Activated CD4-positive, alpha-beta T cell treated with anti-CD3 and anti-CD28 coated beads for 24 hours (primary cell): ENCODE data around the gene LDLRAD2.
"Not testable (repeated sequence)": the region's sequence is repeated elsewhere in the genome, so short reads cannot be mapped to it uniquely, and the experiment has no call there.

Experiments used
- DNase-seq, 2 donors: peaks; one replicate each; pipeline ENCODE4 v3.0.0-alpha.2; 2020; ENCODE audit warnings: low read depth in 2 of 2

The LDLRAD2 gene

DNA sequence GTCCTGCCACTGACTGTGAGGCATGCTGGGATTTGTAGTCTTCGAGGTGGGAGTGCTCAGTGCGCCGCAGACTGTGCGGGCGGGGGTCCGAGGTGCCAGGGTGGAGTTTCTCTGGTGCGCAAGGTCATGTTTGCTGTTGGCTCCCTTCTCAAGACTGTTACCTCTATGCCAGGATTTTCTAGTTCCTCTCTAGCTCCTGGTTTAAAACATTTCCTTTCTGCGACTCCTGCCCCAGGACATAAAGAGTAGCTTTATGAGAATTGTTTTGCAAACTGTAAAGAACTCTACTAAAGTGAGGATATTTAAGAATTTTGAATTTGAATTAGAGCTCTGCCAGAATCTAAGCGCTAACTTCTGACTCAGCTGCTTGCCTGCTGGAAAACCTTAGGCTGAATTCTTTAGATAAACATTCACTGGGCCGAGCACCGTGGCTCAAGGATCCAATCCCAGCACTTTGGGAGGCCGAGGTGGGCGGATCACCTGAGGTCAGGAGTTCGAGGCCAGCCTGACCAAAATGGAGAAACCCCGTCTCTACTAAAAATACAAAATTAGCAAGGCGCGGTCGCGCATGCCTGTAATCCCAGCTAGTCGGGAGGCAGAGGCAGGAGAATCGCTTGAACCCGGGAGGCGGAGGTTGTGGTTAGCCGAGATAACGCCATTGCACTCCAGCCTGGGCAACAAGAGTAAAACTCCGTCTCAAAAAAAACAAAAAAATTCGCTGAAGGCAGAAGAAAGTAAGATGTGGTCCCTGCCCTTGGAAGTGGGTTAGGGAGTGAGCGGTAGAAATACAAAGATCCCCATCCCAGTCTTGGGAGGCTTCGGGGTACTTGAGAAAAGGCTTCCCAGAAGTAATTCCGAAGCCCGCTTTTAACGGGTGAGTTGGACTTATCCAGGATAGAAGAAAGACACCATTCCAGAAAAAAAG is 28.1 kb upstream of the LDLRAD2 start:
- no peak for DNase-seq

DNA sequence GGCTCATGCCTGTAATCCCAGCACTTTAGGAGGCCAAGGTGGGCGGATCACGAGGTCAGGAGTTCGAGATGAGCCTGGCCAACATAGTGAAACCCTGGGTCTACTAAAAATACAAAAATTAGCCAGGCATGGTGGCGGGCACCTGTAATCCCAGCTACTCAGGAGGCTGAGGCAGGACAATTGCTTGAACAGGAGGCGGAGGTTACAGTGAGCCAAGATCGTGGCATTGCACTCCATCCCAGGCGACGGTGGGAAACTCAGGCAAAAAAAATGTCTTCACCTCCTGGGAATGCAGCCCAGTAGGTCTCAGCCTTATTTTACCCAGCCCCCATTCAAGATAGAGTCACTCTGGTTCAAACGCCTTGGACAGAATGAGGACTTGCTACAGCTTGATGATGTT is 26.3 kb upstream of the LDLRAD2 start:
- DNase-seq: not testable (repeated sequence)

DNA sequence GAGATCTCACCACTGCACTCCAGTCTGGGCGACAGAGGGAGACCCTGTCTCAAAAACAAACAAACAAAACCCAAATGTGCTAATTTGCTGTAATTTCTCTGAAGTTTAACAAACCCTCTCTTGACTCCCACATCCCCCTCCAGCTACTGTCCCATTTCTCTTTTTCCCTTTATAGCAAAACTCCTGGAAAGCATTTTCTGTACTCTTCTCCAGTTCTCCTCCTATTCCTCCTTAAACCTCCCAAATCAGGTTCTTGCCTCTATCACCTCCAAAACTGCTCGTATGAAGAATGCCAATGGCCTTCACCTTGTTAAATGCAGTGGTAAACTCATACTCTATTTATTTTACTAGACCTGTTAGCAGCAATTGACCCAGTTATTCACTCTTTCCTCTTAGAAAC is 25.4 kb upstream of the LDLRAD2 start:
- DNase-seq: no peak

DNA sequence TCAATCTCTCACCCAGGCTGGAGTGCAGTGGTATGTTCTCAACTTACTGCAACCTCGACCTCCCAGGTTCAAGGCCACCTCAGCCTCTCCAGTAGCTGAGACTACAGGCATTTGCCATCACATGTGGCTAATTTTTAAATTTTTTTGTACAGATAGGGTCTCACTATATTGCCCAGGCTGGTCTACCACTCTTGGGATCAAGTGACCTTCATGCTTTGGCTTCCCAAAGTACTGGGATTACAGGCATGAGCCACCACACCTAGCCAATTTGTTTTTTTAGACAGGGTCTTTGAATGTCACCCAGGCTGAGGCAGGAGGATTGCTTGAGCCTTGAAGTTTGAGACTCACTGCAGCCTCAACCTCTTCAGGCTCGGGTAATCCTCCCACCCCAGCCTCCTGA is 19.0 kb upstream of the LDLRAD2 start:
- DNase-seq: no peak

DNA sequence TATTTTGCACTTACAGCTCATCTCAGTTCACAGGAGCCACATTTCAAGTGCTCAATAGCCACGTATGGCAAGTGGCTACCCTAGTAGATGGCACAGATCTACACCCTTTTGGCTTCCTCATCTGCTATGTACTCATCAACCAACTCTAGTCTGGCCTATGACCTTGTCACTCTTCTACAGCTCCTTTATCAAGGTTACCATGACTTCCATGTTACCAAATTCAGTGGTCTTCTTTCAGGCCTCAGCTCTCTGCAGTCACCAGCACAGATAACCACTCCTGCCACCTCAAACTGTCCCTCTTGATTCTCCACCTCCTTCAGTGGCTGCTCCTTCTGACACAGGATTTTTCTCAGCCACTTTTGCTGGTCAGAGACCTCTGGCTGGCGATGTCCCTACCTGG is 17.4 kb upstream of the LDLRAD2 start:
- DNase-seq: no peak

DNA sequence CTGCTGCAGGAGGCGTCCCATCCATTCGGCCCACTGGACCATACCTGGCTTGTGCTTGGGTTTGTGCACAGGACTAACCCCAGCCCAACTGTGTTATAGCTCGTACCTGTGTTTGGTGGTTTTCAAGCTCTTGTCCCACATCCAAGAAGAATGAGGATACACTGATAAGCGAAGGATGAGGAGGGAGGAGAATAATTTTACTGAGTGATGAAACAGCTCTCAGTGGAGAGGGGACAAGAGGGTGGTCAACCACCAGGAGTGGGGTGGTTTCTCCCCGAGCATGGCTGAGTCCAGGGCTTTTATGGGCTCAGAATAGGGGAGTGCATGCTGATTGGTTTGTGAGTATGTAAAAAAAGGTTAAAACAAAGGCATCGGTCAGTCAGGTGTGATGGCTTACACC is 17.0 kb upstream of the LDLRAD2 start:
- DNase-seq: no peak

DNA sequence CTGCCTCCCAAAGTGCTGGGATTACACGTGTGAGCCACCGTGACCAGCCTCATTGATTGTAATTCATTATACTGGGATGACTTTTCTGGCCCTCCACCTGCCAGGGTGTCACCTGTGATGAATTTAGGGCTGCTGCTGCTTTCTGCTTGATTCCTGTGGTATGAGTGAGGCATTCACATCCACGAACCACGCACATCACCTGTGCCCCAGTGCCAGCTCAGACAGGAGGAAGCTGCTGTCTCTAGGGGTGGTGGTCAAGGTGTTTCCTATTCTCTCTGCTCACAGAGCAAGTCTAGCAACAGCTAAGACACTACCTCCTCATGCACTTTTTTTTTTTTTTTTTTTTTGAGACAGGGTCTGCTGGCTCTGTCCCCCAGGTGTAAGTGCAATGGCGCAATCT is 12.3 kb upstream of the LDLRAD2 start:
- DNase-seq: no peak

DNA sequence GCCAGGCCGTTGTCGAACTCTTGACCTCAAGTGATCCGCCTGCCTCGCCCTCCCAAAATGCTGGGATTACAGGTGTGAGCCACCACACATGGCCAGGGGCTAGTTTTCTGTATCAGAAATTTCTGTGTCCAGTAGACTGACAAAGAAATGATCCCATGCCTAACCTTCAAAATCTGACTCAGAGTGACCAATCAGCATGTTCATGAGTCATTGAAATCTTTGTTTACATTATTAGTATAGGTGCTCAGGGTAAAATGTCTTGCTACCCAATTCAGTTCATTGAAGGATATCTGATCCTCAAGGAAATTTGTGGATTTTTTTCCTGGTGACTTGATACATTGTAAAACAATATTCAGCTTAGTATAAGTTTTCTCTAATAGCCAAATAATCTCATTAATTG is 11.0 kb upstream of the LDLRAD2 start:
- DNase-seq: no peak

DNA sequence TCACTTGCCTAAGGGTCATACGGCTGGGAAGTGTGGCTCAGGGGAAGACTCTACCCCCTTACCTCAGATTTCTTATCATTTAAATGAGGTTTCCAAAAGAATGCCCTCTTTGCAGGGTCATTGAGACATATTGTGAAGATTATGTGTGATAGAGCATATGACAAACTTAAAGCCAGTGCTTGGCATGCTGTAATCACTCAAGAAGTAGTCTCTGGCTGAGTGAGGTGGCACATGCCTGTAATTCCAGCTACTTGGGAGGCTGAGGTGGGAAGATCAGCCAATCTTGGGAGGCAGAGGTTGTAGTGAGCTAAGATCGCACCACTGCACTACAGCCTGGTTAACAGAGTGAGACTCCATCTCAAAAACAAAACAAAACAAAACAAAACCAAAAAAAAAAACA is 7.5 kb upstream of the LDLRAD2 start:
- no peak for DNase-seq

DNA sequence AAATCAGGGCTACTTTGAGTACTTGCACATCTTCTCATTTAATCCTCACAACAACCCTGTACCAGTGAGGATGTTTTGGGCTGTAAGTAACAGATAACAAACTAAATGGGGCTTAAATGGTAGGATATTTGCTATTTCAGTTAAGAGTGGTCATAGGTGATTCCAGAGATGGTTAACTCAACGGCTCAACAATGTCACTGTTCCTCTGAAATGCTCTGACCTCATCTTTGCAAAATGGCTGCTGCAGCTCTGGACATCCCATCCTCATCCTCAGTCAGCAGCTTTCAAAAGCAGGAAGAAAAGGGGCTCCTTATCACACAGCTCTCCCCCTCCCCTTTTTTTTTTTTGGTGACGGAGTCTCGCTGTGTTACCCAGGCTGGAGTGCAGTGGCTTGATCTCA is 1.5 kb downstream of the LDLRAD2 start:
- no peak for DNase-seq

DNA sequence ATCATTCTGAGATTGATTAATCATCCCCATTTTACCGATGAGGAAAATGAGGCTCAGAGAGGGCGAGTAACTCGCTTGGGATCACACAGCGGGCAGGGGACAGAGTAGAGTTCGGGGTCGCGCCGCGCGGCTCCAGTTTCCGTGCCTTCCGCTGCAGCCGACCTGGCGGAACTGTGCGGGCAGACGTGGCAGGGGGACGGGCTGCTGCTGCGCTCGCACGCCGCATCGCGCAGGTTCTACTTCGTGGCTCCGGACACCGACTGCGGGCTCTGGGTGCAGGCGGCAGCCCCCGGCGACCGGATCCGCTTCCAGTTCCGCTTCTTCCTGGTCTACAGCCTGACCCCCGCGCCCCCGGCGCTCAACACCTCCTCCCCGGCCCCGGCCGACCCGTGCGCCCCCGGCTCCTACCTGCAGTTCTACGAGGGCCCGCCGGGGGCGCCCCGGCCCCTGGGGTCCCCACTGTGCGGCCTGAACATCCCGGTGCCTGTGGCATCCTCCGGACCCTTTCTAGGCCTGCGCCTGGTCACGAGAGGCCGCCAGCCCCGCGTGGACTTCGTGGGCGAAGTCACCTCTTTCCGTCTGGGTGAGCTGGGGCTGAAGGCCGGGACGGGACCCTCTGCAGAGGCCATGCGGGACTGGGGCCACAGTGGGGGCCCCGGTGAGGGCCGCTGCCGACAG is 2.3 kb downstream of the LDLRAD2 start:
- DNase-seq: peak in 1 of 2 donors; percentile 9

DNA sequence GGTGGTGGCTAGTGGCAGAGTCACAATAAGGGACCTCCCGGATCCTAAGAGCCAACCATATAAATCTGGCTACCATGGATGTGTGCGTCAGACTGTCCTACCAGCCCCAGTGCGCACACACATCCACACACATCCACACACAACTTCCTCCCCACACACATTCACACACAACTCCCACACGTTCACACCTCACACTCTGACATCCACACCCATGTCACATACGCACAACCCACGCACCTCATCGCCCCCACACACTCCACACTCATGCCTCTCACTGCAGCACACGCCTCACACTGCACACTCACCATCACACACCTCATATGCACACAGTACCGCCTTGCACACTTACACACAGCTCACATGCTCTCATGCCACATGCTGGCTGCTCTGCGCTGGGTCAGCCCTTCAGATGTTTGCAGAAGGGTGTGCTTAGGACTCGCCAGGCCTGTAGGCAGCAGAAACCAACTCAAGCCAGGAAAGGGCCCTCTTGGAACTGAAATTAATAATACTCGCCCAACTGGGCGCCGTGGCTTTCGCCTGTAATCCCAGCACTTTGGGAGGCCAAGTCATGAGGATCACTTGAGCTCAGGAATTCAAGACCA is 3.0 kb downstream of the LDLRAD2 start:
- no peak for DNase-seq

DNA sequence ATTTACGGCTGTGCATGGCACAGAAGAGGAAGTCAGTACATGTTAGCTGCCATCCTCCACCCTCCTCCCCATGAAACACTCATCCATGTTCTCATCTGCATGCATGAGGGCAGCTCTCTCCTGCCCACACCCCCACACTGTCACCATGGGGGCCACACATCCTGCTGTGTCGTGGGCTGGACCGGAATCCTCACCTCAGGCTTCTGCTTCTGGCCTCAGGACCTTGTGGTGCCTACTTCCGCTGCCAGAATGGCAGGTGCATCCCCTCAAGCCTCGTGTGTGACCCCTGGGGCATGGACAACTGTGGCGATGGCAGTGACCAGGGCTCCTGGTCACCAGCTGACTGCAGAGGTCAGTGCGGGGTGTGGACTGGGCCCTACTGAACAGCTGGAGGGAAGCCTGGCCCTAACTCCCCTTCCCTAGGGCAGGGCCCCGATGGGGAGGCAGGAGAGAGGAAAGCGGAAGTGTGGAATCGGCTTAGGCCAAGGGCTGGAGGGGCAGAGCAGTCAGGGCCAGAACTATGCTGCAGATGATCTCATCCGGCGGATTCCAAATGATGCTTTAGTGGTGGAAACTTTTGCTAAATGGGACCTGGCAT is 3.8 kb downstream of the LDLRAD2 start:
- DNase-seq: no peak

DNA sequence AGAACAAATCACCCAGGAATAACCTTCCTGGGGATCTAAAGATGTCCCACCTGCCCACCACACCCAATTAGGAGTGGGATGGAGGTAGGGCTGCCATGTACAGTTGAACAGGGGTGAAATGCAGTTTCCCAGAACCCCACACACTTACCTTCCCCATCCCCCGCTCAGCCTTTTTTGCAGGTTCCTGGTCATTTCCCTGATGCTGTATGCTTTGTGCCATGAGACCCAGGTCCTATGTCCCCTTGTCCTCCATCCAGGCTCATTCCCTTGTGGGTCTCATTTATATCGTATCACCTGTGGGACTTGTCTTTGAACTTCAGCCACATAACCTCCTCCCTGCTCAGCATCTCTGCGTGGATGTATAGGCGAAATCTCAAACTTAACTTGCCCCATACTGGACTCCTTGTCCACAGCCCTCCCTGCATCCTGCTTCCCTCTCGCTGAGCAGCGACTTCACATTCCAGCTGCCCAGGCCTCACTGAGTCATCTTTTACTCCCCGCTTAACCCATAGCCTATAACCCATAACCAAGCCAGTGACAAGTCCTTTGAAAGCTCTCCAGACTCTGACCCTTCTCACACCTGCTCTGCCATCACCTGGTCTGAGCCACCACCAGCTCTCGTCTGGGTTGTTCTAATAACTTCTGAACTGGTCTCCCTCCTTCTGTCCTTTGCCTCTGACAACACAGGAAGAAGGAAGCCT is 4.7 kb downstream of the LDLRAD2 start:
- DNase-seq: no peak

DNA sequence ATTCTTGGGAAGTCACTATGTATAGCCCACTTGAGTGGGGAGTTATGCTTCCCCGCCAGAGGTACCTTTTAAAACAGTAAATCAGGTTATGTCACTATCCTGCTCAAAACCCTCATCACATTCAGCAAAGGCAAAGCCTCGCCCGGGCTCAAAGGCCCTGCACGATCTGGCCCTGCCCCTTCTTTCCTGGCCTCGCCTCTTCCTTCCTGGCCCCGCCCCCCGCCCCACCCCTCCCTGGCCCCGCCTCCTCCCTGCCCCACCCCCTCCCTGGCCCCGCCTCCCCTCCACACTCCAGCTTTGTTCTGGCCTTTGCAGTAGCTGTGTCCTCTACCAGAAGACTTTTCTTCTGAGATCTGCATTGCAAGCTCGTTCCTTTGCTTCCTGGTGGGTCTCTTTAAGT is 6.6 kb downstream of the LDLRAD2 start:
- peak; percentile 10 to 24 for DNase-seq

DNA sequence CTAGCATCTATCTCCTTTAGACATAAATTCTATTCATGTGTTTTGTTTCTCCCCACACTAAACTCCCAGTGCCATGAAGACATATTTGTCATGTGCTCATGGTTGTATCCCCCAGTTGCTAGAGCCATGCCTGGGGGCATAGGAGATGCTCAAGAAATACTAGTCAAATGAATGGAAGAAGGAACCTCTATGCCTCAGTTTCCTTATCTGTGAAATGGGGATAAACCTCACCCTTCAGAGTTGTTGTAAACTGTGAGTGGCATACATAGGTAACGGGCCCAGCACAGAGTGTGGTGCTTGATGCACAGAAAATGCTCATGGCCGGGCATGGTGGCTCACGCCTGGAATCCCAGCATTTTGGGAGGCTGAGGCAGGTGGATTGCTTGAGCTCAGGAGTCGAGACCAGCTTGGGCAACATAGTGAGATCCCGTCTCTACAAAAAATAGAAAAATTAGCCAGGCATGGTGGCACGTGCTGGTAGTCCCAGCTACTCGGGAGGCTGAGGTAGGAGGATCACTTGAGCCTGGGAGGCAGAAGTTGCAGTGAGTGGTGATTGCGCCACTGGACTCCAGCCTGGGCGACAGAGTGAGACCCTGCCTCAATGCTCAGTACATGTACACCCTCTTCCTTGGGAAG is 8.7 kb downstream of the LDLRAD2 start:
- no peak for DNase-seq

DNA sequence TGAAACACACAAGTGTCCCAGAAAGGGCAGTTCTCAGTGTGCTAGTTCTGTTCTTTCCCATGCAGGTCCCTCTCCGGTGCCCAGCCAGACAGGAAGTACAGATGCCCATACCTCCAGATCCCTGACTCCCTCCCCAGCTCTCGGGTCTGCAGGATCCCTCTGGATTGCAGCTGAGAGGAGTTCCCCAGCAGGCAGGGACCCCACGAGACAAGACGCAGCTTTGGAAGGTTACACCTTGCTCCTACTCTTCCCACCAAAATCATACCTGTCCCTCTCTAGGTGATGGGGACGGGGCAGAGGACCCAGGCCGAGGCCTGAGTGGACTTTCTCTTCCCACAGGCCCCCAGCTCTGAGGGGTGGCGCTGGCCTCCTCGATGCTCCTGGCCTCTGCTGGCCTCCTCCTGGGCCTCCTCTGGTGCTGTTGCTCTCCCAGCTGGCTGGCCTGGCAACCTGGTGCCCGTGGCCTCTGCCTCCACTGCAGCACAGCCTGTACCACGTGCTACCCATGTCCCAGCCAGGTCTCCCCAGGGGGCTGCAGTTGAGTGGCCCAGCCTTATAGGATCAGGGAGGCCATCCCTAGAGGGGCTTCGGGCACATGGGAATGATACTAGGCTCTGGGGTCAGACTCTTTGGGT is 9.4 kb downstream of the LDLRAD2 start:
- DNase-seq: no peak

DNA sequence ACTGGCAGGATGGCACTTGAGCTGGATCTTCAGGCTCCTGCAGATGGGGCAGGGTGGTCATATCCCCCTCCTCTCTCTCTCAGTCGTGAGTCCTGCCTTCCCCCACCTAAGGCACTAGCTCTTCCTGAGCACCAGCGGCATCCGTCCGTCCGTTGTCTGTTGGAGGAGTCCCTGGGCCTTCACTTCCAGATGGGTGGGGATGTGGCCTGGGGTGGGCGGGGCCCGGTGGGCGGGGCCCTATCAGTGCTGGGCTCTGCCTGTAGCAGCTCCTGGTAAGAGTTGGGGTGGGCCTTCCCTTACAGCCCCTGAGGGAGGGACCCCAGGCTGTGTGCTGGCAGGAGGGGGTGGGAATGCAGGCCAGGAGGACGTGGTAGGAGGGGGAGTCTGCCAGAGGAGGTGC is 10.3 kb downstream of the LDLRAD2 start:
- no peak for DNase-seq

DNA sequence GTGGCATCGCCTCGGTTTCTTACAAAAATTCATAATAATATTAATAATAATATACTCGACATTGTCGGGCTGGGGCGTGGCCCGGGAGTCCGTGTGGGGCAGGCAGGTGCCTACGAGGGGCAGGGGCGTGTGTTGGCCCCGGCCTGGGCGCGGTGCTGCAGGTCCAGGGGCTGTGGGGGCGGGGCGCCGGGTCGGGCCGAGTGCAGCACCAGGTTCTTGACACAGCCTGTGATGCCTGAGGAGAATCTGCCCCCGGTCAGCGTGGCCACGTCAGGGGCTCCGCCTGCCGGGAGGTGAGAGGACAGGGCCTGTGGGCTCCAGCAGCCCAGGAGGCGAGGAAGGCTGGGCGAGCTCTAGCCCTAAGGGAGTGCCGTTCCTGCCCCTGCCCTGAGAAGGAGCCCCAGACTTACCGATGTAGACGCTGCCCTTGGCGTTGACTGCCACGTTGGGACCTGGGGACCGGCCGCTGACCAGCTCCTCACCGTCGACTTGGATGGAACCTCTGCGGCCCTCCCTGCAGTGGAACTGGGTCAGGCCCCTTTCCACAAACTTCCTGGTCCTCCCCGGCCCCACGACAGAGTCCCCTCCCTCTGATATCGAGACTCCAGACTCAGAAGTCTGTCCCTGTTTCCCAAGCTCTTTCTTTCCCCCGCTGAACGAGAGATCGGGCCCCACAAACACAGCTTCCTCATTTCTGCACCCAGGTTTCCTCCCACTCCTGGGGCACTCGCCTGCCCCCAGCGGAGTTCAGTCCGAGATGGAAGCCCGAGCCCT is 11.3 kb downstream of the LDLRAD2 start:
- no peak for DNase-seq
